H1 (cell line): Measurements from ENCODE around the gene TXNDC15. TPM values are rescaled to one million over a fixed set of nuclear protein-coding genes. Genes with fewer than 3 reads are reported as not detected.

ENCODE experiments used
- CTCF ChIA-PET: fragments of 300-600 bp; sonication (Branson Sonifier 250); formaldehyde crosslinking; loops from one replicate; lab custom pipeline; 2021; ENCODE audit not compliant: partially characterized antibody; lab: Charles Lee
- POLR2A ChIA-PET: fragments of 300-600 bp; sonication (Branson Sonifier 250); formaldehyde crosslinking; loops from one replicate; lab custom pipeline; 2021; ENCODE audit warnings: inconsistent platforms; ENCODE audit not compliant: partially characterized antibody; lab: Charles Lee
- DNase-seq, 2 experiments: peaks; one replicate each; pipeline versions ENCODE4 v3.0.0 to v3.0.0-alpha.2; 2010 to 2022; ENCODE audit warnings: low spot score in 2 of 2, low read depth in 1 of 2, mixed read lengths in 1 of 2
- FAIRE-seq: peaks from 2 replicates; lab custom pipeline; 2011; peaks lifted over from hg19 to GRCh38; lab: Jason Lieb, UNC
- H2AFZ ChIP-seq: 2 replicates; pipeline ENCODE4 v1.8.1; 2012; ENCODE audit warnings: low read length, inconsistent platforms
- H2AK5ac ChIP-seq: 2 replicates; pipeline ENCODE4 v1.6.1; 2013; ENCODE audit warnings: low read depth, low read length
- H2BK120ac ChIP-seq: replicated peaks from 2 replicates; pipeline ENCODE3; 2013; ENCODE audit warnings: low read depth, low read length, inconsistent platforms
- H2BK12ac ChIP-seq: 2 replicates; pipeline ENCODE4 v1.6.1; 2013; ENCODE audit warnings: low read depth, low read length
- H2BK15ac ChIP-seq: 2 replicates; pipeline ENCODE4 v1.6.1; 2013; ENCODE audit warnings: low read length
- H2BK20ac ChIP-seq: 2 replicates; pipeline ENCODE4 v1.6.1; 2013; ENCODE audit warnings: low read length
- H2BK5ac ChIP-seq: 2 replicates; pipeline ENCODE4 v1.6.1; 2013; ENCODE audit warnings: low read depth, low read length
- H3K14ac ChIP-seq: 2 replicates; pipeline ENCODE4 v1.6.1; 2013; ENCODE audit warnings: inconsistent platforms; ENCODE audit not compliant: insufficient read length
- H3K18ac ChIP-seq: 2 replicates; pipeline ENCODE4 v1.6.1; 2013; ENCODE audit warnings: low read length; ENCODE audit errors: extremely low read depth
- H3K23ac ChIP-seq: 2 replicates; pipeline ENCODE4 v1.6.1; 2013; ENCODE audit warnings: inconsistent platforms; ENCODE audit not compliant: insufficient read length
- H3K23me2 ChIP-seq: 2 replicates; pipeline ENCODE4 v1.6.1; 2013; ENCODE audit warnings: low read depth, low read length
- H3K27ac ChIP-seq: 2 replicates; pipeline ENCODE4 v1.6.1; 2011; ENCODE audit warnings: low read depth, low read length, inconsistent platforms
- H3K27me3 ChIP-seq, 4 experiments: replicated peaks in 1 of 4; 1 replicate in 1 of 4; 2 replicates in 3 of 4; pipeline versions ENCODE4 v1.6.1 to v1.8.1; 2011 to 2013; ENCODE audit warnings: low read length in 3 of 4, mild to moderate bottlenecking in 3 of 4, inconsistent platforms in 2 of 4, mixed read lengths in 2 of 4, moderate library complexity in 1 of 4; ENCODE audit not compliant: control insufficient read depth in 3 of 4, insufficient read depth in 3 of 4; ENCODE audit errors: extremely low read depth in 1 of 4
- H3K36me3 ChIP-seq, 4 experiments: 2 replicates each; pipeline versions ENCODE4 v1.6.1 to v1.8.1; 2011 to 2013; ENCODE audit warnings: mild to moderate bottlenecking in 4 of 4, low read length in 3 of 4, moderate library complexity in 2 of 4, control low read depth in 1 of 4, inconsistent platforms in 1 of 4; ENCODE audit not compliant: insufficient read depth in 4 of 4, control insufficient read depth in 2 of 4
- H3K4ac ChIP-seq: replicated peaks from 2 replicates; pipeline ENCODE3; 2013; ENCODE audit warnings: low read length, low read depth, mixed read lengths, inconsistent platforms; ENCODE audit not compliant: insufficient read length
- H3K4me1 ChIP-seq, 4 experiments: replicated peaks in 1 of 4; 1 replicate in 1 of 4; 2 replicates in 3 of 4; pipeline versions ENCODE4 v1.6.1 to v1.8.1; 2011 to 2013; ENCODE audit warnings: low read length in 3 of 4, inconsistent platforms in 2 of 4, mixed read lengths in 1 of 4; ENCODE audit not compliant: insufficient read depth in 4 of 4, control insufficient read depth in 3 of 4
- H3K4me2 ChIP-seq, 2 experiments: 2 replicates each; pipeline versions ENCODE4 v1.6.1 to v1.8.1; 2011 to 2013; ENCODE audit warnings: low read depth in 2 of 2, low read length in 2 of 2, control low read depth in 1 of 2, inconsistent platforms in 1 of 2, mild to moderate bottlenecking in 1 of 2; ENCODE audit not compliant: insufficient read depth in 1 of 2
- H3K4me3 ChIP-seq, 4 experiments: fragments of 200-600, 300-600 bp in 1 of 4; sonication (generic), shearing (Covaris generic), sonication (Bioruptor Twin) in 1 of 4; 2 replicates each; pipeline versions ENCODE4 v1.5.1 to v1.8.1; 2011 to 2016; ENCODE audit warnings: low read length in 4 of 4, low read depth in 3 of 4, control low read depth in 2 of 4, inconsistent platforms in 2 of 4, mild to moderate bottlenecking in 2 of 4, mixed read lengths in 1 of 4, moderate library complexity in 1 of 4; ENCODE audit not compliant: insufficient read depth in 2 of 4; ENCODE audit errors: extremely low read depth in 1 of 4
- H3K56ac ChIP-seq: replicated peaks from 2 replicates; pipeline ENCODE3; 2013; ENCODE audit warnings: low read depth, mild to moderate bottlenecking, mixed read lengths, low read length, inconsistent platforms; ENCODE audit not compliant: insufficient read length
- H3K79me1 ChIP-seq: 2 replicates; pipeline ENCODE4 v1.6.1; 2013; ENCODE audit warnings: low read depth, low read length, control low read depth
- H3K79me2 ChIP-seq, 2 experiments: 2 replicates each; pipeline versions ENCODE4 v1.6.1 to v1.8.1; 2012 to 2013; ENCODE audit warnings: low read length in 2 of 2, mild to moderate bottlenecking in 2 of 2, inconsistent platforms in 1 of 2; ENCODE audit not compliant: insufficient read depth in 2 of 2, control insufficient read depth in 1 of 2
- H3K9ac ChIP-seq, 4 experiments: replicated peaks in 1 of 4; 1 replicate in 1 of 4; 2 replicates in 3 of 4; pipeline versions ENCODE4 v1.6.1 to v1.8.1; 2011 to 2013; ENCODE audit warnings: low read depth in 3 of 4, low read length in 3 of 4, control low read depth in 2 of 4, mild to moderate bottlenecking in 2 of 4, moderate library complexity in 2 of 4, inconsistent platforms in 1 of 4; ENCODE audit errors: extremely low read depth in 1 of 4
- H3K9me3 ChIP-seq, 2 experiments: 2 replicates each; pipeline versions ENCODE4 v1.6.1 to v1.8.1; 2012 to 2013; ENCODE audit warnings: mild to moderate bottlenecking in 2 of 2, moderate library complexity in 2 of 2, control low read depth in 1 of 2, inconsistent platforms in 1 of 2, low read depth in 1 of 2, low read length in 1 of 2, mixed read lengths in 1 of 2; ENCODE audit not compliant: insufficient read depth in 2 of 2
- H4K20me1 ChIP-seq, 2 experiments: replicated peaks in 1 of 2; 2 replicates each; pipeline versions ENCODE3 to v1.8.1; 2011 to 2013; ENCODE audit warnings: inconsistent platforms in 2 of 2, low read length in 2 of 2, mild to moderate bottlenecking in 1 of 2; ENCODE audit not compliant: insufficient read depth in 2 of 2, control insufficient read depth in 1 of 2
- H4K5ac ChIP-seq: 2 replicates; pipeline ENCODE4 v1.6.1; 2013; ENCODE audit warnings: low read length, low read depth, mixed read lengths, inconsistent platforms; ENCODE audit not compliant: insufficient read length
- H4K8ac ChIP-seq: 2 replicates; pipeline ENCODE4 v1.8.0; 2013; ENCODE audit warnings: mild to moderate bottlenecking, moderate library complexity, low read length, inconsistent platforms; ENCODE audit not compliant: insufficient read depth; ENCODE audit errors: extremely low read depth
- H4K91ac ChIP-seq: replicated peaks from 2 replicates; pipeline ENCODE3; 2013; ENCODE audit warnings: low read length, mixed read lengths, inconsistent platforms; ENCODE audit not compliant: insufficient read length
- ASH2L ChIP-seq: fragments of 200-600, 300-600 bp; sonication (generic); IDR thresholded peaks from one replicate; pipeline ENCODE4 v1.7.1; 2017; ENCODE audit warnings: low read length
- BCL11A ChIP-seq, 2 experiments: IDR thresholded peaks; one replicate each; pipeline ENCODE4 v1.6.1; 2011; ENCODE audit warnings: low read depth in 2 of 2, low read length in 2 of 2, mild to moderate bottlenecking in 2 of 2
- JUN ChIP-seq: IDR thresholded peaks from 2 replicates; pipeline ENCODE4 v1.6.1; 2011; ENCODE audit warnings: low read depth, mild to moderate bottlenecking, improper control_type of control experiment, low read length
- KDM4A ChIP-seq: IDR thresholded peaks from one replicate; pipeline ENCODE4 v1.7.1; 2012; ENCODE audit warnings: low read depth, mild to moderate bottlenecking, moderate library complexity, low read length, inconsistent platforms; ENCODE audit not compliant: severe bottlenecking
- KDM5A ChIP-seq: fragments of 200-600 bp; IDR thresholded peaks from 2 replicates; pipeline ENCODE4 v1.7.1; 2012; ENCODE audit warnings: mild to moderate bottlenecking, low read length, inconsistent platforms, mixed read lengths
- NANOG ChIP-seq: IDR thresholded peaks from 2 replicates; pipeline ENCODE4 v1.6.1; 2011; ENCODE audit warnings: low read length, low read depth, mild to moderate bottlenecking, inconsistent platforms; ENCODE audit not compliant: insufficient read depth, poor library complexity, severe bottlenecking
- RBBP5 ChIP-seq: IDR thresholded peaks from 2 replicates; pipeline ENCODE4 v1.7.1; 2012; ENCODE audit warnings: low read depth, mild to moderate bottlenecking, inconsistent platforms, low read length, moderate library complexity, borderline replicate concordance
- SUZ12 ChIP-seq: fragments of 200-600 bp; sonication (generic); IDR thresholded peaks from 2 replicates; pipeline ENCODE4 v1.6.1; 2012; ENCODE audit warnings: mild to moderate bottlenecking, inconsistent platforms, low read length, moderate library complexity, mixed read lengths
- WGBS, 2 experiments: shearing (Covaris generic) in 1 of 2; methylation state at CpG; one replicate each; pipeline versions ENCODE4 v1.1.6 to v1.1.7; 2013 to 2015; ENCODE audit warnings: low lambda C conversion rate in 2 of 2, mixed read lengths in 2 of 2, inconsistent platforms in 1 of 2, low coverage in 1 of 2, missing lambda C conversion rate in 1 of 2; ENCODE audit not compliant: insufficient replicate concordance in 2 of 2, insufficient coverage in 1 of 2, insufficient read length in 1 of 2; ENCODE audit errors: extremely low coverage in 1 of 2, missing lambda C conversion rate in 1 of 2; 5-methylcytosine and 5-hydroxymethylcytosine counted together
- polyA plus RNA-seq, 7 experiments: library from polyadenylated mRNA; depleted of rRNA in 3 of 7; stranded (reverse) in 5 of 7; unstranded in 2 of 7; fragments of >200 nt in 5 of 7; fragments of 200-250 nt in 2 of 7; gene quantifications; 1 replicate in 5 of 7; 2 replicates in 1 of 7; 4 replicates in 1 of 7; pipeline versions ENCODE4 v1.2.1 to v1.2.3, GENCODE V29; 2011 to 2013; ENCODE audit warnings: missing spikeins in 2 of 7, mixed read lengths in 2 of 7
- total RNA-seq: library from RNA; stranded (reverse); fragmentation: NEBNext Ultra II Directional; extraction: Animal tissue kit (Norgen Biotek cat#: 25700); gene quantifications from 2 replicates; pipeline ENCODE4 v1.2.1, GENCODE V29; 2021
- TF ChIP-seq, protein P1 (sequence below), 3 experiments: IDR thresholded peaks; 1 replicate in 2 of 3; 2 replicates in 1 of 3; pipeline versions ENCODE4 v1.5.1 to v1.6.1; 2011; ENCODE audit warnings: low read length in 3 of 3, mild to moderate bottlenecking in 3 of 3, inconsistent platforms in 2 of 3, low read depth in 1 of 3, moderate library complexity in 1 of 3; ENCODE audit not compliant: insufficient read depth in 1 of 3; ENCODE audit errors: control extremely low read depth in 1 of 3

The TXNDC15 gene
- total and polyA plus RNA-seq, 2 of the 8 experiments (the other 6 are each of a cell fraction or from before 2014, with no cell fraction given), result 20.1 to 30.8 TPM

GRCh38 chr5:134878403-134878802 lies 4.2 kb downstream of the TXNDC15 start:
- Histone ChIP-seq H3K23me2 (peaks cover 9% of the 10 kb centered on the region), H2AK5ac (no peak overlapping the region), H3K27ac (no peak overlapping the region), H2BK12ac (no peak overlapping the region), H3K27me3 (no peaks in the 10 kb centered on the region), H2BK120ac (no peak overlapping the region), H3K4ac (no peak overlapping the region), H3K79me1 (0 out of 2 replicates have a peak, but pooled peaks cover 3% of the 10 kb centered on the region), H3K9me3 (no peaks in the 10 kb centered on the region), H3K4me2 (no peak overlapping the region), H3K4me3 (no peak overlapping the region), H3K18ac (no peak overlapping the region), H4K91ac (no peak overlapping the region), H3K79me2 (no peaks in the 10 kb centered on the region; a peak in 2 of 4 replicates), H2BK20ac (no peak overlapping the region), H2BK15ac (no peak overlapping the region), H3K56ac (no peak overlapping the region), H4K5ac (no peak overlapping the region), H4K8ac (no peak overlapping the region), H3K23ac (no peak overlapping the region), H3K36me3 (no peaks in the 10 kb centered on the region), H2BK5ac (no peak overlapping the region), H4K20me1 (no peaks in the 10 kb centered on the region), H3K9ac (no peak overlapping the region), H3K4me1 (peaks cover 0 to 12% (median 8%) of the 10 kb centered on the region in 4 experiments; a peak in 6 of 7 replicates), H2AFZ (no peak overlapping the region), H3K14ac (no peak overlapping the region)
- FAIRE-seq (no peak), DNase-seq (no peak)
- CTCF ChIA-PET, result interaction anchor here (0.8 to 1.4 kb wide), 4 partner anchors 9 to 39 kb away, joined by 3 to 5 read pairs (median 4); no protein-coding TSS in a partner anchor
- 94% methylated on average over 3 of the region's 3 CpGs; no CpG with 5 or more reads in 1 of the 2 experiments for WGBS, 2 experiments
- POLR2A ChIA-PET, result interaction anchor here (0.5 to 1.2 kb wide), 2 partner anchors 26 to 515 kb away, joined by 3 read pairs; partner anchors contain the start of gene PCBD2
- TF ChIP-seq NANOG (no peak), RBBP5 (no peak), JUN (no peak), KDM4A (no peak), ASH2L (no peak), KDM5A (no peak), BCL11A (IDR thresholded peaks at IDR 0.05; ENCODE audit: low read depth in 2 of 2, low read length in 2 of 2) (no peak), SUZ12 (no peak)
- TF ChIP-seq, protein P1, sequence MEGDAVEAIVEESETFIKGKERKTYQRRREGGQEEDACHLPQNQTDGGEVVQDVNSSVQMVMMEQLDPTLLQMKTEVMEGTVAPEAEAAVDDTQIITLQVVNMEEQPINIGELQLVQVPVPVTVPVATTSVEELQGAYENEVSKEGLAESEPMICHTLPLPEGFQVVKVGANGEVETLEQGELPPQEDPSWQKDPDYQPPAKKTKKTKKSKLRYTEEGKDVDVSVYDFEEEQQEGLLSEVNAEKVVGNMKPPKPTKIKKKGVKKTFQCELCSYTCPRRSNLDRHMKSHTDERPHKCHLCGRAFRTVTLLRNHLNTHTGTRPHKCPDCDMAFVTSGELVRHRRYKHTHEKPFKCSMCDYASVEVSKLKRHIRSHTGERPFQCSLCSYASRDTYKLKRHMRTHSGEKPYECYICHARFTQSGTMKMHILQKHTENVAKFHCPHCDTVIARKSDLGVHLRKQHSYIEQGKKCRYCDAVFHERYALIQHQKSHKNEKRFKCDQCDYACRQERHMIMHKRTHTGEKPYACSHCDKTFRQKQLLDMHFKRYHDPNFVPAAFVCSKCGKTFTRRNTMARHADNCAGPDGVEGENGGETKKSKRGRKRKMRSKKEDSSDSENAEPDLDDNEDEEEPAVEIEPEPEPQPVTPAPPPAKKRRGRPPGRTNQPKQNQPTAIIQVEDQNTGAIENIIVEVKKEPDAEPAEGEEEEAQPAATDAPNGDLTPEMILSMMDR (IDR thresholded peaks at IDR 0.05; ENCODE audit: control extremely low read depth in 1 of 3, insufficient read depth in 1 of 3, low read depth in 1 of 3, low read length in 3 of 3), result no peak
